ENCODE data around the gene UMPS. TPM values are rescaled to one million over a fixed set of nuclear protein-coding genes. Genes with fewer than 3 reads are reported as not detected.
A peak's percentile ranks its signal among the peaks of the same experiment; 100 is the strongest.
"Not testable (repeated sequence)": the region's sequence is repeated elsewhere in the genome, so short reads cannot be mapped to it uniquely, and the experiment has no call there.

The UMPS gene
- total RNA-seq, 1 donor from 2014 or later: 18.3 TPM

- ATAC-seq: no peak
- no peak for DNase-seq (ENCODE audit: low spot score)
- intact Hi-C loops (cut with DNase I): no loop called here
Observed at GRCh38 chr3:124701687-124702086, 28.6 kb upstream of the UMPS start.

- DNase-seq (ENCODE audit: low spot score): no peak
- ATAC-seq: no peak
- intact Hi-C loops (cut with DNase I): no loop called here
Observed at GRCh38 chr3:124702950-124703349, 27.3 kb upstream of the UMPS start.

GRCh38 chr3:124705552-124705951 lies 24.7 kb upstream of the UMPS start:
- DNase-seq (ENCODE audit: low spot score): no peak
- no peak for ATAC-seq
- intact Hi-C loops (cut with DNase I): no loop called here

GRCh38 chr3:124707223-124707622 lies 23.0 kb upstream of the UMPS start:
- ATAC-seq; DNase-seq (ENCODE audit: low spot score); intact Hi-C loops (cut with DNase I): not testable (repeated sequence)

- intact Hi-C loops (cut with DNase I): no loop called here
- no peak for DNase-seq (ENCODE audit: low spot score)
- ATAC-seq: no peak
Observed at GRCh38 chr3:124707656-124708062, 22.6 kb upstream of the UMPS start.

- no peak for ATAC-seq
- intact Hi-C loops (cut with DNase I): no loop called here
- DNase-seq (ENCODE audit: low spot score): no peak
Observed at GRCh38 chr3:124714223-124714853, 15.9 kb upstream of the UMPS start.

- DNase-seq (ENCODE audit: low spot score): no peak
- ATAC-seq: no peak
- intact Hi-C loops (cut with DNase I): no loop called here
Observed at GRCh38 chr3:124722589-124722988, 7.7 kb upstream of the UMPS start.

- peak; percentile 10 for ATAC-seq
- intact Hi-C loops (cut with DNase I): no loop called here
- no peak for DNase-seq (ENCODE audit: low spot score)
Observed at GRCh38 chr3:124730941-124731297, 667 bp downstream of the UMPS start.

GRCh38 chr3:124731760-124732159 lies 1.5 kb downstream of the UMPS start:
- no peak for ATAC-seq
- no peak for DNase-seq (ENCODE audit: low spot score)
- intact Hi-C loops (cut with DNase I): no loop called here

- no peak for ATAC-seq
- intact Hi-C loops (cut with DNase I): no loop called here
- DNase-seq (ENCODE audit: low spot score): no peak
Observed at GRCh38 chr3:124741027-124741426, 10.8 kb downstream of the UMPS start.

- no peak for ATAC-seq
- intact Hi-C loops (cut with DNase I): no loop called here
Observed at GRCh38 chr3:124745756-124746155, 15.5 kb downstream of the UMPS start.

GRCh38 chr3:124747111-124747981 lies 17.1 kb downstream of the UMPS start:
- no peak for ATAC-seq
- DNase-seq (ENCODE audit: low spot score): no peak
- intact Hi-C loops (cut with DNase I): no loop called here

More at GRCh38 chr3:124745756-124746155, 15.5 kb downstream of the UMPS start:
- no peak for DNase-seq (ENCODE audit: low spot score)

- intact Hi-C loops (cut with DNase I): no loop called here
Observed at GRCh38 chr3:124748560-124749198, 18.4 kb downstream of the UMPS start.

GRCh38 chr3:124749877-124750276 lies 19.6 kb downstream of the UMPS start:
- intact Hi-C loops (cut with DNase I); DNase-seq (ENCODE audit: low spot score); ATAC-seq: not testable (repeated sequence)

More at GRCh38 chr3:124748560-124749198, 18.4 kb downstream of the UMPS start:
- DNase-seq (ENCODE audit: low spot score) (no peak), ATAC-seq (no peak)

- ATAC-seq: no peak
- intact Hi-C loops (cut with DNase I): no loop called here
- no peak for DNase-seq (ENCODE audit: low spot score)
Observed at GRCh38 chr3:124751501-124751900, 21.2 kb downstream of the UMPS start.

GRCh38 chr3:124752051-124752450 lies 21.8 kb downstream of the UMPS start:
- intact Hi-C loops (cut with DNase I): no loop called here

GRCh38 chr3:124757926-124758325 lies 27.7 kb downstream of the UMPS start:
- ATAC-seq; DNase-seq (ENCODE audit: low spot score); intact Hi-C loops (cut with DNase I): not testable (repeated sequence)

More at GRCh38 chr3:124752051-124752450, 21.8 kb downstream of the UMPS start:
- no peak for ATAC-seq
- DNase-seq (ENCODE audit: low spot score): no peak

GRCh38 chr3:124758851-124759635 lies 28.8 kb downstream of the UMPS start:
- ATAC-seq (no peak), DNase-seq (ENCODE audit: low spot score) (no peak)
- intact Hi-C loops (cut with DNase I): no loop called here

Measured in sciatic nerve (tissue), 2 donors.